ENCODE results near the gene TPM3. TPM values are rescaled to one million over a fixed set of nuclear protein-coding genes. Genes with fewer than 3 reads are reported as not detected.

TPM3 gene
- total RNA-seq (100 to 1,000 TPM in 2 of 6 donors, 10 to 100 TPM in 4; 49.0 to 158 (median 90.2) TPM), polyA plus RNA-seq (100 to 1,000 TPM in 1 of 2 donors, 10 to 100 TPM in 1; 47.7 to 116 TPM)

DNA sequence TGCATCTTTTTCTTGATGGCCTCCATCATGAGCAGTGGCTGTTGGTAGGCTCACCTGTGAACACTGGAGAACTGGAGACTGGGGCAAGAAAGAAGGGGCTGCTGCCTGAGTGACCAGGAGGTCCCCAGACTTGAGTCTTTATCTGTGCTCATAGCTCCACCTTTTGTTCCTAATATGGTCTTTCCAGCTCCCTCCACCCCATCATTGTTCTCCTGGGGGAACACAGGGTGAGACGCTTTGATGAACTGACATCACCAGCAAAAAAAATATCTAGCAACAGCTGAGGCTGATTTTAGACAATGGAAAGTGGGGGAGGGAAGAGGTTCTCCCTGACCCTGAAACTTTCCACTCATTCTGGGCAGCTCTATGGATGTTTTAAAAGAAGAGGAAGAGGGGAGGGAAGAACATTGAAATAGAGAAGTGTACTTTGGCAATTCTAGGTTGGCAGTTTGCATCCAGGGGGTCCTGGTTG lies at the start of gene TPM3:
Gene TPM3, minus strand, starts transcription at position 111 of the 472 bp plus-strand sequence. Its CDS starts 82 bp downstream, at position 29.
- 7 to 17% methylated on average over 1 of the region's 1 CpG for WGBS, 2 donors
- ATAC-seq (peak in 2 of 4 donors; percentile 2 to 9), FAIRE-seq (no peak), DNase-seq (no peak)
- Histone ChIP-seq H3K4me3 (no peak within 1 kb of the TSS), H3K27me3 (no peaks in the 10 kb centered on the region), H3K9me3 (no peaks in the 10 kb centered on the region), H3K27ac (peak within 1 kb of the TSS in 2 of 4 donors; percentile 2 to 7), H3K4me1 (peaks cover 8 to 15% (median 9%) of the 10 kb centered on the region in 3 donors), H3K36me3 (no peaks in the 10 kb centered on the region)
- intact Hi-C loops (cut with DNase I) = no loop called here
- TF ChIP-seq, protein P1, sequence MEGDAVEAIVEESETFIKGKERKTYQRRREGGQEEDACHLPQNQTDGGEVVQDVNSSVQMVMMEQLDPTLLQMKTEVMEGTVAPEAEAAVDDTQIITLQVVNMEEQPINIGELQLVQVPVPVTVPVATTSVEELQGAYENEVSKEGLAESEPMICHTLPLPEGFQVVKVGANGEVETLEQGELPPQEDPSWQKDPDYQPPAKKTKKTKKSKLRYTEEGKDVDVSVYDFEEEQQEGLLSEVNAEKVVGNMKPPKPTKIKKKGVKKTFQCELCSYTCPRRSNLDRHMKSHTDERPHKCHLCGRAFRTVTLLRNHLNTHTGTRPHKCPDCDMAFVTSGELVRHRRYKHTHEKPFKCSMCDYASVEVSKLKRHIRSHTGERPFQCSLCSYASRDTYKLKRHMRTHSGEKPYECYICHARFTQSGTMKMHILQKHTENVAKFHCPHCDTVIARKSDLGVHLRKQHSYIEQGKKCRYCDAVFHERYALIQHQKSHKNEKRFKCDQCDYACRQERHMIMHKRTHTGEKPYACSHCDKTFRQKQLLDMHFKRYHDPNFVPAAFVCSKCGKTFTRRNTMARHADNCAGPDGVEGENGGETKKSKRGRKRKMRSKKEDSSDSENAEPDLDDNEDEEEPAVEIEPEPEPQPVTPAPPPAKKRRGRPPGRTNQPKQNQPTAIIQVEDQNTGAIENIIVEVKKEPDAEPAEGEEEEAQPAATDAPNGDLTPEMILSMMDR (IDR thresholded peaks at IDR 0.05) = no peak

DNA sequence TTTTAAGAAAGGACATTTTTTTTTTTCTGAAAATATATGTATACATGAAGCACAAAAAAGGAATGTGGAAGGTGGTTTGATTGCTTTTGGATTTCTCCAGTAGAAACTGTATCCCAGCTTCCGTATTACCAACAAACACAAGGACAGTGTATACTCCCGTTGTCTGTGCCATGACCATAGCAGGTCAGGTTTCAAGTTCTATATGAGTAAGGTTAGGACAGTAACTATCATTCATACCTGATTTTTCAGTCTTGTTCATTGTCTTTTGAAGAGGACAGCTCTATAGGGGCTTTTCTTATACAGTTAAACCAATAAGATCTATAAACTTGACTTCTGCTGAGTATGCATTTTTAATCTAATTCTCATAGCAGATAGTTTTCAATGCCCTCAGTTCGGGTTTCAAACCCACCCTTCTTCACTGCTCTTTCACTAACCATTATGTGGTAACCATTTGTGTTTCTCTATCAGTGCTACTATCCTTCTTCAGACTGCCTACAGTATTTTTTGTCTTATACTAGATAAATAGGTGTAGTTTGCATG lies 48.5 kb upstream of the TPM3 start:
- intact Hi-C loops (cut with DNase I) = no loop called here
- no peaks in the 10 kb centered on the region for H3K27me3 ChIP-seq
- H3K4me3 ChIP-seq = no peak overlapping the region
- no peaks in the 10 kb centered on the region for H3K9me3 ChIP-seq
- 80 to 95% methylated on average over 3 of the region's 3 CpGs for WGBS, 2 donors
- no peak for ATAC-seq
- TF ChIP-seq, protein P1 (IDR thresholded peaks at IDR 0.05) = no peak
- no peak for DNase-seq
- no peak overlapping the region for H3K27ac ChIP-seq
- no peak for FAIRE-seq
- H3K4me1 ChIP-seq = no peaks in the 10 kb centered on the region
- peaks cover 6 to 76% (median 36%) of the 10 kb centered on the region in 3 donors for H3K36me3 ChIP-seq

DNA sequence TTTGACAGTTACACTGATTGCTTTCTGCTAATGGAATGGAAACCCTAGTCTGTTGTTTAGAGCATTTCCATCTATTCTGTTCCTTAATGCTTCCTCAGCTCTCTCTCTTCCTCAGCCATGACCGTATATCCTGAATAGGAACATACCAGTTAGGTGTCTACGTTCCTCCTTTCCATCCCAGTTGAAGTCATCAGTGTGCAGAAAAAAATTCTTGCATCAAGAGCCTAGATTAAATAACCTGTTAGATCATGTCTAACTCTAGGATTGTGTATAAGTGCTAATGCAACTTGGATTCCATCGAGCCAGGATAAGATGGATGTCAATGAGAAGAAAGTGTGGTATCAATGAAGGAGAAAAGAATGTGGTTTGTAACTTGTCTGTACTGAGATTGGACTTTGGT lies 47.6 kb upstream of the TPM3 start:
- no peak for DNase-seq
- no peak for FAIRE-seq
- intact Hi-C loops (cut with DNase I) = no loop called here
- H3K4me1 ChIP-seq = no peaks in the 10 kb centered on the region
- H3K9me3 ChIP-seq = no peaks in the 10 kb centered on the region
- WGBS, 2 donors = 87 to 90% methylated on average over 3 of the region's 3 CpGs
- no peak for ATAC-seq
- TF ChIP-seq, protein P1 (IDR thresholded peaks at IDR 0.05) = no peak
- peaks cover 6 to 76% (median 31%) of the 10 kb centered on the region in 3 donors for H3K36me3 ChIP-seq
- no peaks in the 10 kb centered on the region for H3K27me3 ChIP-seq
- H3K27ac ChIP-seq = no peak overlapping the region
- no peak overlapping the region for H3K4me3 ChIP-seq

DNA sequence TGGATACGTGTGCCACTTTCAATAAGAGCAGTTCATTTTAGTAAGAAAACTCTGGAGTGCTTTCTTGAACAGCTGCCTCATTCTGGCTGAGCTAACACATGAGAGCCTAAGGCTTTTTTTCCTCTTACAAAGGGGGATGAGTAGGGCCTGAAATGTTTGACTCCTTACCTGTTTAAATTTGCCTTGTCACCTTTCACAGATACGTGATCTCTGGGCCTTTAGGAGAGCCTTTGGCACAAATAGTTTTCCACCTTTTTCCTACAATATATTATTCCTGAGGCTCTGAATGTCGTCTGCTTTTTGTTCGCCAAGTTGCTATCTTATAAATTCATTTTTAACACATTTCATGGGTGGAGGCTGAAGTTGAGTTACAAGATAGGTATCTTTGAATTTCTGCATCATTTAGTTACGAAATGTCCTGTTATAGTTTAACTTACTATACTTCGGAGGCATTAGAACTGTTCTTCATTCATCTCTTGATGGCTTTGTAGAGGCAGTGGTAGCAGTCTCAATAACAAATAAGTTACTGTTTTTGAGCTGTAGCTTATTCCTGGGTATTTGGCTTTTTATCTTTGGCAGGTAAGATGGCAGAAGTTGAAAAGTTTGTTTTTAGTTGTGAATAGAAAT lies 46.1 kb upstream of the TPM3 start:
- Histone ChIP-seq H3K4me1 (no peaks in the 10 kb centered on the region), H3K36me3 (peaks cover 6 to 69% (median 21%) of the 10 kb centered on the region in 3 donors), H3K27ac (no peak overlapping the region), H3K9me3 (no peaks in the 10 kb centered on the region), H3K27me3 (no peaks in the 10 kb centered on the region), H3K4me3 (no peak overlapping the region)
- TF ChIP-seq, protein P1 (IDR thresholded peaks at IDR 0.05) = no peak
- DNase-seq (no peak), ATAC-seq (no peak), FAIRE-seq (no peak)
- WGBS, 2 donors = 77 to 80% methylated on average over 6 of the region's 6 CpGs
- intact Hi-C loops (cut with DNase I) = no loop called here

DNA sequence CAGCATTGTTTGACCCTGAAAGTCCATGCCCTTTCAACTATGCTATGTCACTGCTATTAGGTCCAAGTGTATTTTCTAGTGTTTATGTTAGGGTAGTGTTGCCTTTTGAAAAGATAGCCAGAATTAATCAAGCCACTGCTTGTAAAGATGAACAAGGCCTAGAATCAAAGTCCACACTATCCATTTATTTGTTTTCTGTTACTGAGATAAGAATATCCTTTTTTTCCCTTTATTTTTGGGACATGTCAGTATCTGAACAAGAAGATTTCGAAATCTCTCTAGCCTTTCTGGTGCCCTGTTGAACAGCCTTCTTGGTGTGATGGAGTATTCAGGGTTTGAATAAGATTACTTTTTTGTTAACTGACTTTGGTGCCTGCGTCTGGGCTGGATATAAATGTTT lies 45.5 kb upstream of the TPM3 start:
- WGBS, 2 donors = 72 to 74% methylated on average over 2 of the region's 2 CpGs
- ATAC-seq = no peak
- H3K9me3 ChIP-seq = no peaks in the 10 kb centered on the region
- peaks cover 6 to 65% (median 21%) of the 10 kb centered on the region in 3 donors for H3K36me3 ChIP-seq
- DNase-seq = no peak
- no peak for FAIRE-seq
- TF ChIP-seq, protein P1 (IDR thresholded peaks at IDR 0.05) = no peak
- H3K27me3 ChIP-seq = no peaks in the 10 kb centered on the region
- H3K27ac ChIP-seq = no peak overlapping the region
- no peak overlapping the region for H3K4me3 ChIP-seq
- intact Hi-C loops (cut with DNase I) = no loop called here
- H3K4me1 ChIP-seq = no peaks in the 10 kb centered on the region
